NCI-H1930 (cell line): ENCODE measurements around the gene VN1R4.
"Not testable (repeated sequence)": the region's sequence is repeated elsewhere in the genome, so short reads cannot be mapped to it uniquely, and the experiment has no call there.

Experiments used
- DNase-seq, 2 experiments: peaks; one replicate each; lab custom pipeline; 2025; lab: John Stamatoyannopoulos, UW

Gene VN1R4

GRCh38 chr19:53267623-53268022, at the start of gene VN1R4:
Gene VN1R4 (minus strand): TSS chr19:53267723. CDS start chr19:53267665, 58 bp downstream.
- not testable (repeated sequence) for DNase-seq

GRCh38 chr19:53311897-53312296, 44.4 kb upstream of the VN1R4 start:
- no peak for DNase-seq

GRCh38 chr19:53311044-53311443, 43.5 kb upstream of the VN1R4 start:
- no peak for DNase-seq

GRCh38 chr19:53308339-53308811, 40.9 kb upstream of the VN1R4 start:
- peak; percentile 42 to 60 for DNase-seq

- not testable (repeated sequence) for DNase-seq
These were observed 33.8 kb upstream of the VN1R4 start for GRCh38 chr19:53301341-53301740.

GRCh38 chr19:53294786-53295441, 27.4 kb upstream of the VN1R4 start:
- DNase-seq: no peak

GRCh38 chr19:53290758-53291549, 23.4 kb upstream of the VN1R4 start:
- no peak for DNase-seq

- DNase-seq: no peak
These were observed 17.6 kb upstream of the VN1R4 start for GRCh38 chr19:53285087-53285486.

GRCh38 chr19:53281947-53282346, 14.4 kb upstream of the VN1R4 start:
- DNase-seq: not testable (repeated sequence)

- no peak for DNase-seq
These were observed 8.0 kb upstream of the VN1R4 start for GRCh38 chr19:53275480-53275879.

GRCh38 chr19:53272044-53272443, 4.5 kb upstream of the VN1R4 start:
- DNase-seq: no peak

- DNase-seq: not testable (repeated sequence)
These were observed 2.3 kb upstream of the VN1R4 start for GRCh38 chr19:53269861-53270260.

- DNase-seq: peak; percentile 11 to 25
These were observed 9.7 kb downstream of the VN1R4 start, which contains the start of gene VN1R2 for GRCh38 chr19:53257715-53258342. Gene VN1R2 (plus strand): TSS chr19:53258292. CDS start chr19:53258376, 84 bp downstream.

GRCh38 chr19:53254411-53255341, 12.8 kb downstream of the VN1R4 start, which contains the start of gene ZNF677:
Gene ZNF677 (minus strand): TSS chr19:53254873. CDS start chr19:53251550, 3,323 bp downstream.
- DNase-seq: no peak

GRCh38 chr19:53246498-53246897, 21.0 kb downstream of the VN1R4 start:
- DNase-seq: no peak

- no peak for DNase-seq
These were observed 30.3 kb downstream of the VN1R4 start for GRCh38 chr19:53237114-53237777.

GRCh38 chr19:53224606-53225005, 42.9 kb downstream of the VN1R4 start:
- no peak for DNase-seq

GRCh38 chr19:53222716-53223115, 44.8 kb downstream of the VN1R4 start:
- not testable (repeated sequence) for DNase-seq
